Dermis blood vessel endothelial cell (primary cell): ENCODE measurements around the gene ERC1. TPM values are rescaled to one million over a fixed set of nuclear protein-coding genes. Genes with fewer than 3 reads are reported as not detected.
"Not testable (repeated sequence)": the region's sequence is repeated elsewhere in the genome, so short reads cannot be mapped to it uniquely, and the experiment has no call there.

Source experiments
- DNase-seq: peaks from one replicate; pipeline ENCODE4 v3.0.0; 2010
- total RNA-seq: library from RNA; depleted of rRNA; stranded (reverse); fragments of >200 nt; gene quantifications from 2 replicates; pipeline ENCODE4 v1.2.3, GENCODE V29; 2014

ERC1 gene
- total RNA-seq, 1 donor from 2014 or later, result 47.1 TPM

DNA sequence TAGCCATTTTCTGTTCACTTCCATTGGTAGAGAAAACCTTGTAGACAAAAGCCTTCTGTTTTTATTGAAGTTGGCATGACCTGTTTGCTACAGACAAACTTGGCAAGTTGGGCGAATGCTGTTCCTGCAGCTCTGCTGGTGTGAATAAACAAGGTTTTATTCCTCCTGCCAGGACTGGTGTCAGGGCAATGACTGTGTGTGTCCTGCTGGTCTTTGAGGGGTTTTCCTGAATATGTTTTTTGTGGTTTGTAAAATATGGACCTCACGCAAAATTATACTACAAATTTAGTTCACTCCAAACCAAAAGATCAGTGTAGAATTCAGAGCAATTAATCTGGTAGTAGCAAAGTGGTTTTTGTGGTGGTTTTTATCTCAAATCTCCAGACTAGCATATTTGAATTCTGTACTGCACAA, 140.8 kb downstream of the ERC1 start:
- no peak for DNase-seq

DNA sequence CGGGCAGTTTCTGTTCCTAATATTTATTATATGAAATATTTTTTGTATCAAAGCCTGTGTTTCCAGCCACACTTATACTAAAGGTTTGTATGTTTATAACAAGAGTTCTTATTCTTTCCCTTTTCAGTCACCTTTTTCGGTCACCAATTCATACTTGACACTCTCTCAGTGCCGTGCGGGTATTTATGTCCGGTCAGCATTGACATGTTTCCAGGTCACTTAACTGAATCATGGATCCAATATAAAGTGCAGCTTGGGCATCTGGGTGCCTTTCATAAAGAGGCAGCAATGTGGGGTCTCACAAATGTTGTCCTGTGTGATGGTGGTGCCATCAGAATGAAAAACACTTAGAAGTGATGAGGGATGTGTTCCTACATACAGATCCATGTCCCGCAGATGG, 141.3 kb downstream of the ERC1 start:
- DNase-seq, result no peak

DNA sequence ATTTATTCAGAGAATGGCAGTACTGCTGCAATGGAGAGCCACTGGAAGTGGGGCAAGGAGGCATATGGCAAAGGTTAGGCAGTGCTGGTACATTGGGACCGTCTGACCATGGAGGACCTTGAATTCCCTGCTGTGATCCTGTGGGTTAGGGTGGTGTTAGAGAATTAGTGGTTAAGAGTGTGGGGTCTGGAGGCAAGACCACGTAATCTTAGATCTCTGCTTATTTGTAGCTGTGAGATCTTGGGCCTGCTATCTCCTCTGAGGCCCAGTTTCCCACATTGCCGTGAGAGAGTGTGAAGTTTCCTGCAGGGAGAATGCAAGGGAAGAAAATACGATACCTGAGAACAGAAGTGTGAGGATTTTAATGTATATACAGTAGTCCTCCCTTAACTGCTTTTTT, 147.7 kb downstream of the ERC1 start:
- DNase-seq, result no peak

DNA sequence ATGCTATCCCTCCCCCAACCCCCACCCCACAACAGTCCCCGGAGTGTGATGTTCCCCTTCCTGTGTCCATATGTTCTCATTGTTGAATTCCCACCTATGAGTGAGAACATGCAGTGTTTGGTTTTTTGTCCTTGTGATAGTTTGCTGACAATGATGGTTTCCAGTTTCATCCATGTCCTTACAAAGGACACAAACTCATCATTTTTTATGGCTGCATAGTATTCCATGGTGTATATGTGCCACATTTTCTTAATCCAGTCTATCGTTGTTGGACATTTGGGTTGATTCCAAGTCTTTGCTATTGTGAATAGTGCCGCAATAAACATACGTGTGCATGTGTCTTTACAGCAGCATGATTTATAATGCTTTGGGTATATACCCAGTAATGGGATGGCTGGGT, 155.7 kb downstream of the ERC1 start:
- not testable (repeated sequence) for DNase-seq

DNA sequence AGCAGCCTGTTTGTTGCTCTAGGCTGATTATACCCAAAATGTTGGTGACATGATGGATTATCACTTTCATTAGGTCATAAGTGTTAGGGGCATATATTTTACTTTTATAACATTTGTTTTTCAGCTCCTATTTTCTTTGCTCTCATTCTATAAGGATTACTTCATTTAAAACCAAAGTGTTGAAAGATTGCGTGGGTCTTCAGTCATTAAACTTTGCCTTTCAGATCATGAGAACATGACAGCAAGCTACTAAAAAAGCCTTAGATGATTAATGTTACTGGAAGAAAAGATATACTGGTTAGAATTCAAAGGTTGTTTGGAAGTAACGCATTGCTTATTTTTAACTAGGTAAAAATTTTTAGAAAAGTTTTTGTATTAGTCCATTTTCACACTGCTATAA, 156.8 kb downstream of the ERC1 start:
- no peak for DNase-seq

DNA sequence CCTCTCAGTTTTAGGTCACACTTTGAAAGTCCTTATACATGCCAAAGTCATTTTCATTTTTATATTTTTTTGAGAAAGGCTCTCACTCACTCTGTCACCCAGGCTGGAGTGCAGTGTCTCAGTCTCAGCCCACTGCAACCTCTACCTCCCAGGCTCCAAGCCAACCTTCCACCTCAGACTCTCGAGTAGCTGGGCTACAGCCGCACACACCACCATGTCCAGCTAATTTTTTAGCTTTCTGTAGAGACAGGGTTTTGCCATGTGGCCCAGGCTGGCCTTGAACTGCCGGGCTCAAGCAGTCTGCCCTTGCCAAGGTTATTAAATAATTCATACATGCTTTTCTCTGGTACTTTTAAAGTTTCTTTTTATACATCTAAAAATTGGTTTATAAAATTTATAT, 166.0 kb downstream of the ERC1 start:
- no peak for DNase-seq

DNA sequence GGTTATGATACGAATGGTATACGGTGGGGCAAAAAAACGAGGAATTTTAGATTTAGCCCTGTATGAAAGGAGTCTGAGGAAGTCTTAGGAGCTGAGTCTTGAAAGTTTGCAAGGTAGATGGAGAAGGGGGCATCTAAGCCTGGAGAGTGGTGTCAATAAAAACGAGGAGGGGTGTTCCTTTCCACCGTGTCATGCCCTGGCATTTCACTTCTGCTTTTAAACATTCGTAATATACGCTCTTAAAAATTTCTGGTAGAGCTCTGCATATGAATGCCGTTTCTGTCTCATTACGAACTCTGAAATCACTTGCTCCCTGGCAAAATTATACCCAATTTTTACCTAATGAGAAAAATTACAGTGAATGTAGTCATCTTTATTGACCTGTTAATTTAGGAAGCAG, 170.2 kb downstream of the ERC1 start:
- no peak for DNase-seq

DNA sequence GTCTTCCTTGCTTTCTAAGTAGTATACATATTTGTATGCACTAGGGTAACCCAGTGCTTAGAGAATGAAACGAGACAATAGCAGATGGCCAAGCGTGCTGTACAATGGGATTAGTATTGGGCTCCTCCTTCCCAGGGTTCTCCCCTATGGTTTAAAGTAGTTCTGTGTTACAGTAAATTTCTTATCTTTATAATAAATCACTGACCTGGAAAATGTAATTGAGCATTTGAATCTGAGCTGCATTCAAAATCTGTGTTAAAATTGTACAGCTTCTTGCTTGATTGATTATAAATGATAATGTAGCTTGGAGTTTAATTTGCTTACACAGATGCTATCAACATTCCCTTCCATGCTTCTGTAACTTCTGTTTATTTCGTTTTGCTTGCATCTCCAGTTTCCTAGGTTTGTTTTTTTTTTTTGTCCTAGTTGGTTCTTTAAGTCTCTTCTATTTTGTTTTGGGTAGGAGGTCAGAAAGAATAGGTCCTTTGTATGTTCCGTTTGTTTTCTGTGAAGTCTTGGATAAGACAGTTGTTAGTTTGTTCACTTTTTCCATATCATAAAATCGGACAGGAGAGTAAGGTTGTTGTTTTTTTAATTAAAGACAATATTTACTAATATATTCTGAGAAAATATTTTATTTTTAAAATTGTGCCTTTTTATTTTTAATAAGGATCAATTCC, 171.2 kb downstream of the ERC1 start:
- no peak for DNase-seq

DNA sequence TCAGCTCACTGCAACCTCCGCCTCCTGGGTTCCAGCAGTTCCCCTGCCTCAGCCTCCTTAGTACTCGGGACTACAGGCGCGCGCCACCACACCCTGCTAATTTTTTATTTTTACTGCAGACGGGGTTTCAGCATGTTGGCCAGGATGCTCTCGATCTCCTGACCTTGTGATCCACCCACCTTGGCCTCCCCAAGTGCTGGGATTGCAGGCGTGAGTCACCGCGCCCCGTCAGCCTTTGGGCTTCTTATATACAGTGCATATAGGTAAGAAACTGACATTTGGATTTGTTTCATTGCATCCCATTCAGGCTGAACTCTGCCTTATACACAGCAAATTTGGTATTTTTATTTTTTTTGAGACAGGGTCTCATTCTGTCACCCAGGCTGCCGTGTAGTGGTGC, 176.8 kb downstream of the ERC1 start:
- DNase-seq, result no peak

DNA sequence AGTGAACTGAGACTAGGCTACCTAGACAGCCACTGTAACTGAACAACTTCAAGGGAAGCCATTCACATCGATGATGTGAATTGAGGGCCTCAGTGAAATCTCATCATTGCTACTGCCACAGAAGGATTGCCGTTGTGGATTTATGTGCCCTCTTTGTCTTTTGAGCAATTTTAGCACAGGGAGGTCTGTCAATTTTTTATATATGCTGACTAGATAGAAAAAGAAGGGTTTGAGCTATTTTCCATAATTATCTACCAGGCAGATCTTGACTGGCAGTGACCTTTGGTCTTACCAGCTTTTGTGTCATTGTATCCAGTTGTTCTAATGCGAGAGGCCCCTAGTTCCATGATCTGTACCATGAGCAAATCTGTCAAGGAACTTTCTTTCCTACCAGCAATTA, 179.4 kb downstream of the ERC1 start:
- DNase-seq, result no peak

DNA sequence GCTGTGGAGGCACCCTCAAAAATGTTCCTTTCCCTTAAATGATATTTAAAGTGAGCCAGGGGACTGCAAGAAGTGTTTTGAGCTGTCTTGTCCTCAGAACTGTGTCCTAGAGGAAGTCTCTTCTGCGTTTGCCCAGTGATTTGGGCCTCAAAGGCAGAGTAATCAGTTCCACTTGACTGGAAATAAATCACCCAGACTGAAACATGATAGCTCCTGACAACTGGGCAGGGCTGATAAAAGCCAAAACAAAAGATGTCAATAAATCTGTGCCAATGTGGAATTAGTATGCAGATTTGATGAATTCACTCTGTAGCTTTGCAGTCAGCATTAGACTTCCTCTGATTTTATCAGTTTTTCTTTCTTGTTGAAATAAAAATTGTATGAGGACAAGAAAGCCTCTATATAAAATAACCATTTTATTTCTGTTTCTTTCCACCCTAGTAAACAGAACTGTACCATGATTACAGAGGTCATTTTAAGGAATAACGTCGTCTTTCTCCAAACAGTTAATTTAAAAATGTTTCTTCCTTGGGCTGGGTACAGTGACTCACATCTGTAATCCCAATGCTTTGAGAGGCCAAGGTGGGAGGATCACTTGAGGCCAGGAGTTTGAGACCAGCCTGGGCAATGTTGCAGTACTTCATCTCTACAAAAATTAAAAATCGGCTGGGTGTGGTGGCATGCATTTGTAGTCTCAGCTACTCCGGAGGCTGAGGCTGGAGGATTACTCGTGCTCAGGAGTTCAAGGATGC, 180.8 kb downstream of the ERC1 start:
- peak; percentile 63 for DNase-seq

DNA sequence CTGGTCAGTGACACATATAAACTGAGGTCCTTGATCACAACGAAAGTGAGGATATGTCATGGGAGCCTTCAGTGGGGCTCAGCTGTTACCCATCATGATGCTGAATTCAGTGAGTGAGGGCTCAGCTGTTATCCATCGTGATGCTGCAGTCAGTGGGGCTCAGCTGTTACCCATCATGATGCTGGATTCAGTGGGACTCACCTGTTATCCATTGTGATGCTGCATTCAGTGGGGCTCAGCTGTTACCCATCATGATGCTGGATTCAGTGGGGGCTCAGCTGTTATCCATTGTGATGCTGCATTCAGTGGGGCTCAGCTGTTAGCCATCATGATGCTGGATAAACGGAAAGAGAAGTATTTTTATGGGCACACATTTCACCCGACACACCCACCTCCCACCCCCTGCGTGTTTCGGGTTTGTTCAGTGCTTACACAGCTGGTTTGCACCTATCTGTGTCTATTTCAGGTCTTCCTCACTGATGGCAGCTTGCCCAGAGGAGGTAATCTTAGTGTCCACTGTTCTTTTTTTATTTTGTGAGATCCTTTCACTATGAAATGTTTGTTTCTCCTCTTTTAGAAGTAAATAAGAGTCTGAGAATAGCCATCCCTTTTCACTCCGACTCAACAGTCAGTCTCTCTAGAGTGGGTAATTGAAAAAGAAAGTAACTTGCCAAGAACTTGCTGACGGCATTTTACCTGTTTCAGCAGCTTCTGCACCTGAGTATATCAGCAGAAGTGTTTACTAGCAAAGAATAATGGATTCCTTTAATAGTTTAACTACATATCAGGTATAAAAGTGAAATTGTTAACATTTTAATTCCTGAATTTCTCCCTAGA, 183.0 kb downstream of the ERC1 start:
- no peak for DNase-seq

DNA sequence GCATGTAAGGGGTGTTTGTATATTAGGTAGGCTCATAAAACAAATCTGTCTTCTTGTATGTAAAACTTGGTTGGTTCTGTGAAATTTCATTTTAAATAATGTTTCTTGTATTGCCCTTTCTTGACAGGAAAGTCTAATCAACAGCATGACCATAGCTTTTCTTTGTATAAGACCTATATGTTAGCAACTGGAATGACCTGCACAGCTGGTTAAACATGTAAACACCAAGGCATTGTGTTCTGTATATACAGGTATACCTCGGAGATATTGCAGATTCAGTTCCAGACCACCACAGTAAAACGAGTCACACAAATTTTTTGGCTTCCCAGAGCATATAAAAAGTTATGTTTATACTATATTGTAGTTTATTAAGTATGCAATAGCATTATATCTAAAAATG, 183.6 kb downstream of the ERC1 start:
- DNase-seq, result no peak

DNA sequence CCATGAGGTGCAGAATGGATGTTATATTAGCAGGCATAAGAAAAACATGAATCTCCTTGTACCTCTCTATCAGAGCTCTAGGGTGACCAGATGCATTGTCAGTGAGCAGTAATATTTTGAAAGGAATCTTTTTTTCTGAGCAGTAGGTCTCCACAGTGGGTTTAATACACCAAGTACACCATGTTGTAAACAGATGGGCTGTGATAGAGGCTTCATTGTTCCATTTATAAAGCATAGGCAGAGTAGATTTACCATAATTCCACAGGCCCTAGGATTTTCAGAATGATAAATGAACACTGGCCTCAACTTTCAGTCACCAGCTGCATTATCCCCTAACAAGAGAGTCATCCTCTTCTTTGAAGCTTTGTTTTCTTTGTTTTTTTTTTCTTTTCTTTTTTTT, 185.2 kb downstream of the ERC1 start:
- DNase-seq, result no peak

DNA sequence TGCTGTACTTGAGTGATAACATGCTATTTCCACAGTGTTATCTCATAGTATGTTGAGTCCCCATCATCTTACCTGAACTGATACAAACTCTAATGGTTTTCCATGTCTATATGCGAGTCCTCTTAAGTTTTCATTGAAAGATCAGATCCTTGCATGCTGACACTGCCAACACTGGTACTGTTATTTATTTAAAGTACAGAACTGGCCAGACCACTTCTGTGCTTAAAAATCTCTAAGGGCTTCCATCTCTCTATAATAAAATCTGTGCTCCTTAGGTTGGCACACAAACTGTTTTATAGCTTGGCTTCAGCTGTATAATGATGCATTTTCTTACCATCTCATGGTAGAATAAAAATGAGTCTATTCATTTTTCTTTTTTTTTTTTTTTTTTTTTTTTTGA, 188.1 kb downstream of the ERC1 start:
- DNase-seq, result no peak

DNA sequence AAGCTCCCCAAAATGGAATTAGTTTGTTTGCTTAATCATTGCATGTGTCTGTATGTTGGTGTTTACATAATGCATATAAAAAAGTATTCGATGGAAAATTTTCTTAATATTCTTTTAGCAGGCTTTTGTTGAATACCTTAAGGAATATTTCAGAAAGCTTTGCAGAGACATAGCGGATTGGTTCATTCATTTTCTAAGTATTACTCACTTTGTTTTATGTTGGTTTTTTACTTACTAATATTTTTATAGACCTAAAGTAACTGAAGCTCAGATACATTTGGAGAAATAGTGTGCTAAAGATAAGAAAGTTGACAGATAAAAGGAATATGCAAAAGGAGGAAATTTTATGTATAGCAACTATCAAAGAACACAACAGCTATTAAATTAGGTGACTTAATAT, 191.0 kb downstream of the ERC1 start:
- no peak for DNase-seq

DNA sequence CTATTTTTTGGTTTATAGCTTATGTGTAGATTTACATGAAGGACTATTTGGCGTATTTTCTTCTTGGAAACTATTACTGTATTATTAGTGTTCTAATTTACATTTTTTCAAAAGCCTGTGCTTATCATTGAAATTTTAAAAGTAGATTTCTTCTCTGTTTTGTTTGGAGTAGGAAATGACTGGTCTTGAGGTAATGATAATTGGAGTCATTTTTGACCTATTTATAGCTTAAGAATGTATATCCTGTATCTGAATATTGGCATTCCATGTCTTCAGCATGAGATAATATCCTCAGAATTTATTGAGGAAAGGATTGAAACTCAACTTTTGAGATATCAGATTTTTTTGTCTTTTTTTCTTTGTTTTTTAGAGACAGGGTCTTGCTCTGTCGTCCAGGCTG, 193.4 kb downstream of the ERC1 start:
- DNase-seq, result peak; percentile 75

DNA sequence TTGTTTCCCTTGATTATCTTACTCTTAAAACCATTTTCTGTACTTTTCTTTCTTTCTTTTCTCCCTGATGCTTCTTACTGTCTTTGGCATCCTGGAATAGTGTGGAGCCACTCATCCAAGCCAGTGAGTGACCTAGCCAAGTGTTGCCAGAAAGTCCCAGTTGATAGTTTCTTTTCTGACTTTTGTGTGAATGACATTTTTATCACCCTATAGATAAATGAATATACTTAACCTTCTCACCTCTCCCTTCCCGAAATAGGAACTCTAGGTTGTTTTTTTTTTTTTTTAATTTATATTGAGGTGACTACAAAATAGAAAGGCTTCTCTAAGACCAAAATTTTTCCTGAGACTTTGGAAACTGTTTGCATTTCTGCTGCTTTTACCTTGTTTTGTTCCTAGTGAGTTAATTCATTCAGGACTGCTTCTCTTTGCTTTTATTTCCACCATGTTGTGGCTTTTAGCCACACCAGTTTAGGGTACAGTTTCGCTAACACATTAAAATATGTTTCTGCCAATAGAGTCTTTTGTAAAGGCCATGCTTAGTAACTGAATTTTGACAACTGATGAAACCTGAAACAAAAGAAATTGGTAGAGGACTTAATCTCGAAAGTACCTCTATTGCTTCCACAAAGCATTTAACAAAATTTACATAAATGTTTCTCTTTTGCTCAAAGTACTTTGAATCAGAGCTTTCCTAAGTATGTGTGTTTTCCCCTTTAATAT, 194.6 kb downstream of the ERC1 start:
- DNase-seq, result no peak

DNA sequence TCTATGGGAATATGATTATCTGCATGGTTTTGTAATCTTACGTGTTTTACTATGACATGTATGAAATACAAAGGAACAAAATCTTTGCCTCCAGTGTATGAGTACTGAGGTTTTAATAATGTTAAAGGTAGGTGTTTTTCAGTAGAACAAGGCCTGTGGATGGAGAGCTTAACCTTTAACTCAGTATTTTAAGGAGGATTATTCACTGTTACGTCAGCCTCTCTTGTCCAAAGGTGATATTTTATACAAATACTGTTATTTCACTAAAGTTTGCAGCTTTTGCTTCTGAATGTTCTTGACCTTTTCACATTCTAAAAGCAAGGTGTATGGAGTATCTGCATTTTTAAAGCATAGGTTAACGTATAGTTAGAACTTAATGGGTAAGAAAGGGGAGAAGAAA, 195.3 kb downstream of the ERC1 start:
- DNase-seq, result no peak

DNA sequence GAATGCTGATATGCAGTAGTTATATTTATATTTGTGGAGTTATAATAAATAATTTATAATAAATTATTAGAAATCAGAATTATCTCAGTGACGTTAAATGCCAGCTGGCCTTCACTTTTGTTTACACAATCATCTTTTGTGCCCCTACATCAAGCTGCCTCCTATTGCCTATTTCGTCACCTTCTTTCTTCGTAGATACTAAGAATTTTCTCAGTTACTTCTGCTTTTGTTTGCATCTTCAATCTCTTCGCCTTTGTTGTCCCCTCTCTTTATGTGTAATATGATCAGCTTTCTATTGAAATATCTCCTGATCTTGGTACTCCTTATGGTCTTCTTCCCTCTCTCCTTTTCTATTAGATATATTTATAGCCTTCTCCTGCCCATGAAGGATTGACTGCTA, 197.0 kb downstream of the ERC1 start:
- DNase-seq, result no peak

DNA sequence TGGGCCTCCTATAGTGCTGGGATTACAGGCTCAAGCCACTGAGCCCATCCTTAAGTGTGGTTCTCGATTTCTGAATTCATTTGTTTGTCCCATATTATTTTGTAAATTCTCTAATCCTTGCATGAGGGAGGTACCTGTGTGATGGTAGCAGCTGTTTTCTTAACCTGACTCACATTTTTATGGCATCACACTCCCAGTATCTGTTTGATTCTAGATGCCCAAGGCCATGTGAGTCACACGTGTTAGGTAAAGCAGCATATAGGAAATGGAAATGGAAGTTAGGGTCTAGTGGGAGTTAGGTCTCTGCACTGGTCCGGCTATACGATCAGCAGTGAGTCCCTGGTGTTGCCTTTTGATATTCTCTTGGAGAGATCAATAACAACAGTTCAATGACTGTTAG, 198.1 kb downstream of the ERC1 start:
- no peak for DNase-seq

DNA sequence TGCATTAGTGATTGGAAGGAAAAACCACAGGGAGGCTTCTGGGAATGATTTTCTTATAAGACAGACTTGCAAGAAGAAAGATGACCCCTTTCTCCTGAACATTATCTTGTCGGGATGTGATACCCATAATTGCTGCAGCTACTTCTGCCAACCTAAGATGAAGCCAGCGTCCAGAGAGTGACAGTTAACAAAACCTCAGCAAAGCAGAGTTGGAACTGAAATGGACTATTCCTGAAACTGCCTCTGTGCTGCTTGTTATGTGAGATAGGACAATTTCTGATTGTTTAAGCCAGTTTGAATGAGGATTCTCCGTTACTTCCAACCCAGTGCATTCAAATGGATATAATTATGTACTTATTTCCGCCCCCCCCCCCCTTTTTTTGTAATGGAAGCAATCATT, 204.5 kb downstream of the ERC1 start:
- DNase-seq, result no peak
